HepG2 (cell line): ENCODE measurements around the gene ESYT1. TPM values are rescaled to one million over a fixed set of nuclear protein-coding genes. Genes with fewer than 3 reads are reported as not detected.

ENCODE experiments used
- MBNL3 ChIP-seq: fragments of 250-450 bp; sonication (Bioruptor Pico); conservative IDR thresholded peaks from 2 replicates; pipeline ENCODE4 v1.8.0; 2022; ENCODE audit warnings: mild to moderate bottlenecking, inconsistent platforms
- NCOA1 ChIP-seq: sonication (generic); formaldehyde crosslinking; IDR thresholded peaks from 2 replicates; pipeline ENCODE4 v1.9.0; 2021; ENCODE audit warnings: missing genetic modification reagents
- RBM22 ChIP-seq: fragments of 200-400 bp; formaldehyde crosslinking; optimal IDR thresholded peaks from 2 replicates; pipeline ENCODE3; 2017; ENCODE audit warnings: mild to moderate bottlenecking, low read length, moderate library complexity
- REPIN1 ChIP-seq: sonication (generic); formaldehyde crosslinking; IDR thresholded peaks from 2 replicates; pipeline ENCODE4 v1.8.0; 2022; ENCODE audit warnings: missing genetic modification reagents, low read depth, mild to moderate bottlenecking, borderline replicate concordance
- TEAD3 ChIP-seq: optimal IDR thresholded peaks from 2 replicates; pipeline ENCODE3; 2016; ENCODE audit warnings: borderline replicate concordance
- WIZ ChIP-seq: sonication (generic); formaldehyde crosslinking; IDR thresholded peaks from 2 replicates; pipeline ENCODE4 v1.5.1; 2020; ENCODE audit warnings: mild to moderate bottlenecking, missing genetic modification reagents
- ZNF101 ChIP-seq: sonication (generic); formaldehyde crosslinking; IDR thresholded peaks from 2 replicates; pipeline ENCODE4 v1.4.0; 2020; ENCODE audit warnings: mild to moderate bottlenecking, low read depth, missing genetic modification reagents, borderline replicate concordance
- ZNF331 ChIP-seq: sonication (generic); formaldehyde crosslinking; IDR thresholded peaks from 2 replicates; pipeline ENCODE4 v1.4.0; 2020; ENCODE audit warnings: missing genetic modification reagents
- ZNF460 ChIP-seq: sonication (generic); formaldehyde crosslinking; IDR thresholded peaks from 2 replicates; pipeline ENCODE4 v1.5.1; 2020; ENCODE audit warnings: missing genetic modification reagents, mild to moderate bottlenecking, borderline replicate concordance
- ZNF660 ChIP-seq: sonication (generic); formaldehyde crosslinking; IDR thresholded peaks from 2 replicates; pipeline ENCODE4 v1.5.1; 2020; ENCODE audit warnings: mild to moderate bottlenecking, low read depth, missing genetic modification reagents, borderline replicate concordance
- ZNF709 ChIP-seq: sonication (generic); formaldehyde crosslinking; IDR thresholded peaks from 2 replicates; pipeline ENCODE4 v1.5.0; 2020; ENCODE audit warnings: mild to moderate bottlenecking, missing genetic modification reagents
- ZNF713 ChIP-seq: sonication (generic); formaldehyde crosslinking; IDR thresholded peaks from 2 replicates; pipeline ENCODE4 v1.4.0; 2020; ENCODE audit warnings: mild to moderate bottlenecking, missing genetic modification reagents
- polyA plus RNA-seq, 8 experiments: library from polyadenylated mRNA; depleted of rRNA in 3 of 8; stranded (reverse) in 7 of 8; unstranded in 1 of 8; fragments of >200 nt; fragmentation: Illumina TruSeq in 4 of 8; extraction: Trizol in 4 of 8; gene quantifications; 2 replicates each; pipeline versions ENCODE4 v1.2.1 to v1.2.3, GENCODE V29; 2011 to 2016; ENCODE audit warnings: low read depth in 4 of 8, missing spikeins in 1 of 8, mixed read lengths in 1 of 8; ENCODE audit not compliant: insufficient read depth in 1 of 8
- total RNA-seq, 5 experiments: library from RNA; depleted of rRNA; stranded (reverse); fragments of >200 nt; fragmentation: Illumina TruSeq; extraction: Trizol; gene quantifications; 2 replicates each; pipeline ENCODE4 v1.2.3, GENCODE V29; 2016; ENCODE audit warnings: low read depth in 1 of 5
- TF ChIP-seq, protein P1 (sequence below): sonication (generic); formaldehyde crosslinking; IDR thresholded peaks from 2 replicates; pipeline ENCODE4 v1.4.0; 2020; ENCODE audit warnings: missing genetic modification reagents
- TF ChIP-seq, protein P2 (sequence below): sonication (generic); formaldehyde crosslinking; IDR thresholded peaks from 2 replicates; pipeline ENCODE4 v1.4.0; 2020; ENCODE audit warnings: mild to moderate bottlenecking, low read depth, missing genetic modification reagents
- TF ChIP-seq, protein P3 (sequence below), 2 experiments: fragments of 450-650 bp in 1 of 2; sonication (generic) in 1 of 2; formaldehyde crosslinking; IDR thresholded peaks; 2 replicates each; pipeline versions ENCODE4 v1.5.0 to v1.8.0; 2020 to 2022; ENCODE audit warnings: mild to moderate bottlenecking in 1 of 2, missing genetic modification reagents in 1 of 2
- TF ChIP-seq, protein P4 (sequence below): sonication (generic); formaldehyde crosslinking; IDR thresholded peaks from 2 replicates; pipeline ENCODE4 v1.5.1; 2020; ENCODE audit warnings: mild to moderate bottlenecking, missing genetic modification reagents, moderate library complexity
- TF ChIP-seq, protein P5 (sequence below): sonication (generic); formaldehyde crosslinking; IDR thresholded peaks from 2 replicates; pipeline ENCODE4 v1.5.0; 2020; ENCODE audit warnings: mild to moderate bottlenecking, missing genetic modification reagents, borderline replicate concordance

ESYT1 gene
- total and polyA plus RNA-seq, 2 of the 13 experiments (the other 11 are each of a cell fraction or from before 2014, with no cell fraction given), result 66.9 to 71.0 TPM

DNA sequence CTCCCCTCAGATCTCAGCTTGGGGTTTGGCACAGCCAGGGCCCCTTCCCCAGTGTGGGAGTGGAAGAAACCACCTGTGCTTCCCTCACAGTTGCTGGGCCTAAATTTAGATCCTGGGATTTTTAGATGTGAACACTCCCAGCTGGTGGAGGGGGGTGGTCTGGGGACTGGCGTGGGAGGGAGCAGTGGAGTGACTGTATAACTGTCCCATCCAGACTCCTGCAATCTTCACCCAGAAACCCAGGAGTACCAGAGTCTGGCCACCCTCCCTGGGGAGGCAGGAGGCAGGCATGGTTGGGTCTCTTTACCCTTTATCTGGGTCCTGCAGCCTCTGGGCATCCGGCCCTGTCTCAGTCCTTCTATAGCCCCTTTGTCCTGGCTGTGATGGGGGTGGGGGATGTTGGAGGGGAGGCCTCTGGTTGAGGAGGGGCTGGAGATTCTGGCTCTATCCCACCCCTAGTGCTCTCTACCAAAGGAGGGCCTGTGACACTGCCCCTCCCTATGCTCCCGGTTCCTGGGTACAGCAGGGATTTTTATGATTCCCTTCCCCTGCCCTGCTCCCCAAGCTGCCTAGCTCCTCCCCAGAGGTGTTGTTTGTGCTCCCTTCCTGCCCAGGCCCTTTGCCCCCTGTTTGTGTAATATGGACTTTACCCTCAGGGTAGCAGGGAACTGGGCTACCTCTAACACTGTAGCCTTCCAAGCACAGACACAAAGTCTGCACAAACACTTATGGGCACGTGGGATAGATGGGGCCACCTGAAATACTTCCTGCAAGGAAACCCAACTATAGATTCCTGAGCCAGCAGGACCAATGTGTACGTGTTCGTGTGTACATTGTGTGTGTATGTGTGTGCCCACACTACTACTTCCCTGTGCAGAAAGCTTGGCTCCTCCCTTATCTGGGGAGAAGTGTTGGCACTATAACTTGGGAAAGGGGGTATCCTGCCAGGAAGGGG lies 46.4 kb upstream of the ESYT1 start (continued):
- TF ChIP-seq REPIN1 (CRISPR knock-in tag), result peak; percentile 88
- no peak for TF ChIP-seq MBNL3 (CRISPR knock-in tag)
- TF ChIP-seq, protein P1, sequence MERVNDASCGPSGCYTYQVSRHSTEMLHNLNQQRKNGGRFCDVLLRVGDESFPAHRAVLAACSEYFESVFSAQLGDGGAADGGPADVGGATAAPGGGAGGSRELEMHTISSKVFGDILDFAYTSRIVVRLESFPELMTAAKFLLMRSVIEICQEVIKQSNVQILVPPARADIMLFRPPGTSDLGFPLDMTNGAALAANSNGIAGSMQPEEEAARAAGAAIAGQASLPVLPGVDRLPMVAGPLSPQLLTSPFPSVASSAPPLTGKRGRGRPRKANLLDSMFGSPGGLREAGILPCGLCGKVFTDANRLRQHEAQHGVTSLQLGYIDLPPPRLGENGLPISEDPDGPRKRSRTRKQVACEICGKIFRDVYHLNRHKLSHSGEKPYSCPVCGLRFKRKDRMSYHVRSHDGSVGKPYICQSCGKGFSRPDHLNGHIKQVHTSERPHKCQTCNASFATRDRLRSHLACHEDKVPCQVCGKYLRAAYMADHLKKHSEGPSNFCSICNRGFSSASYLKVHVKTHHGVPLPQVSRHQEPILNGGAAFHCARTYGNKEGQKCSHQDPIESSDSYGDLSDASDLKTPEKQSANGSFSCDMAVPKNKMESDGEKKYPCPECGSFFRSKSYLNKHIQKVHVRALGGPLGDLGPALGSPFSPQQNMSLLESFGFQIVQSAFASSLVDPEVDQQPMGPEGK (CRISPR knock-in tag), result peak; percentile 100
- TF ChIP-seq ZNF331, result peak; percentile 97
- no peak for TF ChIP-seq ZNF660
- TF ChIP-seq RBM22, result peak; percentile 70
- TF ChIP-seq, protein P2, sequence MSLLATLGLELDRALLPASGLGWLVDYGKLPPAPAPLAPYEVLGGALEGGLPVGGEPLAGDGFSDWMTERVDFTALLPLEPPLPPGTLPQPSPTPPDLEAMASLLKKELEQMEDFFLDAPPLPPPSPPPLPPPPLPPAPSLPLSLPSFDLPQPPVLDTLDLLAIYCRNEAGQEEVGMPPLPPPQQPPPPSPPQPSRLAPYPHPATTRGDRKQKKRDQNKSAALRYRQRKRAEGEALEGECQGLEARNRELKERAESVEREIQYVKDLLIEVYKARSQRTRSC (CRISPR knock-in tag), result 0 out of 2 replicates have a peak, but pooled peaks have one; percentile 87
- TF ChIP-seq TEAD3 (CRISPR knock-in tag), result peak; percentile 91
- TF ChIP-seq ZNF460 (CRISPR knock-in tag), result no peak; the same call in 1 of the 2 replicates
- no peak; the same call in 1 of the 2 replicates for TF ChIP-seq ZNF713 (CRISPR knock-in tag)
- TF ChIP-seq, protein P3, sequence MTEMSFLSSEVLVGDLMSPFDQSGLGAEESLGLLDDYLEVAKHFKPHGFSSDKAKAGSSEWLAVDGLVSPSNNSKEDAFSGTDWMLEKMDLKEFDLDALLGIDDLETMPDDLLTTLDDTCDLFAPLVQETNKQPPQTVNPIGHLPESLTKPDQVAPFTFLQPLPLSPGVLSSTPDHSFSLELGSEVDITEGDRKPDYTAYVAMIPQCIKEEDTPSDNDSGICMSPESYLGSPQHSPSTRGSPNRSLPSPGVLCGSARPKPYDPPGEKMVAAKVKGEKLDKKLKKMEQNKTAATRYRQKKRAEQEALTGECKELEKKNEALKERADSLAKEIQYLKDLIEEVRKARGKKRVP (CRISPR knock-in tag; IDR thresholded peaks at IDR 0.05), result peak in 1 of 2 experiments; percentile 88; a peak in 2 of 4 replicates
- TF ChIP-seq, protein P4, sequence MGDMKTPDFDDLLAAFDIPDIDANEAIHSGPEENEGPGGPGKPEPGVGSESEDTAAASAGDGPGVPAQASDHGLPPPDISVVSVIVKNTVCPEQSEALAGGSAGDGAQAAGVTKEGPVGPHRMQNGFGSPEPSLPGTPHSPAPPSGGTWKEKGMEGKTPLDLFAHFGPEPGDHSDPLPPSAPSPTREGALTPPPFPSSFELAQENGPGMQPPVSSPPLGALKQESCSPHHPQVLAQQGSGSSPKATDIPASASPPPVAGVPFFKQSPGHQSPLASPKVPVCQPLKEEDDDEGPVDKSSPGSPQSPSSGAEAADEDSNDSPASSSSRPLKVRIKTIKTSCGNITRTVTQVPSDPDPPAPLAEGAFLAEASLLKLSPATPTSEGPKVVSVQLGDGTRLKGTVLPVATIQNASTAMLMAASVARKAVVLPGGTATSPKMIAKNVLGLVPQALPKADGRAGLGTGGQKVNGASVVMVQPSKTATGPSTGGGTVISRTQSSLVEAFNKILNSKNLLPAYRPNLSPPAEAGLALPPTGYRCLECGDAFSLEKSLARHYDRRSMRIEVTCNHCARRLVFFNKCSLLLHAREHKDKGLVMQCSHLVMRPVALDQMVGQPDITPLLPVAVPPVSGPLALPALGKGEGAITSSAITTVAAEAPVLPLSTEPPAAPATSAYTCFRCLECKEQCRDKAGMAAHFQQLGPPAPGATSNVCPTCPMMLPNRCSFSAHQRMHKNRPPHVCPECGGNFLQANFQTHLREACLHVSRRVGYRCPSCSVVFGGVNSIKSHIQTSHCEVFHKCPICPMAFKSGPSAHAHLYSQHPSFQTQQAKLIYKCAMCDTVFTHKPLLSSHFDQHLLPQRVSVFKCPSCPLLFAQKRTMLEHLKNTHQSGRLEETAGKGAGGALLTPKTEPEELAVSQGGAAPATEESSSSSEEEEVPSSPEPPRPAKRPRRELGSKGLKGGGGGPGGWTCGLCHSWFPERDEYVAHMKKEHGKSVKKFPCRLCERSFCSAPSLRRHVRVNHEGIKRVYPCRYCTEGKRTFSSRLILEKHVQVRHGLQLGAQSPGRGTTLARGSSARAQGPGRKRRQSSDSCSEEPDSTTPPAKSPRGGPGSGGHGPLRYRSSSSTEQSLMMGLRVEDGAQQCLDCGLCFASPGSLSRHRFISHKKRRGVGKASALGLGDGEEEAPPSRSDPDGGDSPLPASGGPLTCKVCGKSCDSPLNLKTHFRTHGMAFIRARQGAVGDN (CRISPR knock-in tag), result peak; percentile 63
- TF ChIP-seq, protein P5, sequence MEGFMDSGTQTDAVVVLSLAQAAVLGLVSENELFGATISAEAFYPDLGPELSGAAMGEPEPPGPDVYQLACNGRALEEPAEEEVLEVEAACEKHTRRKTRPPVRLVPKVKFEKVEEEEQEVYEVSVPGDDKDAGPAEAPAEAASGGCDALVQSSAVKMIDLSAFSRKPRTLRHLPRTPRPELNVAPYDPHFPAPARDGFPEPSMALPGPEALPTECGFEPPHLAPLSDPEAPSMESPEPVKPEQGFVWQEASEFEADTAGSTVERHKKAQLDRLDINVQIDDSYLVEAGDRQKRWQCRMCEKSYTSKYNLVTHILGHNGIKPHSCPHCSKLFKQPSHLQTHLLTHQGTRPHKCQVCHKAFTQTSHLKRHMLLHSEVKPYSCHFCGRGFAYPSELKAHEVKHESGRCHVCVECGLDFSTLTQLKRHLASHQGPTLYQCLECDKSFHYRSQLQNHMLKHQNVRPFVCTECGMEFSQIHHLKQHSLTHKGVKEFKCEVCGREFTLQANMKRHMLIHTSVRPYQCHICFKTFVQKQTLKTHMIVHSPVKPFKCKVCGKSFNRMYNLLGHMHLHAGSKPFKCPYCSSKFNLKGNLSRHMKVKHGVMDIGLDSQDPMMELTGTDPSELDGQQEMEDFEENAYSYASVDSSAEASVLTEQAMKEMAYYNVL (CRISPR knock-in tag), result peak; percentile 84; the same call in 1 of the 2 replicates
- peak; percentile 64; the same call in 1 of the 2 replicates for TF ChIP-seq ZNF709 (CRISPR knock-in tag)
- no peak; the same call in 1 of the 2 replicates for TF ChIP-seq NCOA1 (CRISPR knock-in tag)
- 0 out of 2 replicates have a peak, but pooled peaks have one; percentile 52 for TF ChIP-seq ZNF101 (CRISPR knock-in tag)
- no peak; the same call in 1 of the 2 replicates for TF ChIP-seq WIZ (CRISPR knock-in tag)
